Activated naive CD8-positive, alpha-beta T cell (primary cell): ENCODE results near the gene ROCK2.
"Not testable (repeated sequence)": the region's sequence is repeated elsewhere in the genome, so short reads cannot be mapped to it uniquely, and the experiment has no call there.

ENCODE experiments used
- H3K27ac Mint-ChIP-seq: one replicate; pipeline ENCODE4 v1.8.0; 2021; ENCODE audit warnings: mixed read lengths
- H3K27me3 Mint-ChIP-seq: one replicate; pipeline ENCODE4 v1.8.0; 2021; ENCODE audit warnings: mixed read lengths
- H3K36me3 Mint-ChIP-seq: one replicate; pipeline ENCODE4 v1.8.0; 2021; ENCODE audit warnings: mixed read lengths
- H3K4me1 Mint-ChIP-seq: one replicate; pipeline ENCODE4 v1.8.0; 2021; ENCODE audit warnings: low read depth, mixed read lengths
- H3K4me3 Mint-ChIP-seq: one replicate; pipeline ENCODE4 v1.8.0; 2021; ENCODE audit warnings: mild to moderate bottlenecking, mixed read lengths
- H3K9me3 Mint-ChIP-seq: one replicate; pipeline ENCODE4 v1.8.0; 2021; ENCODE audit warnings: low read depth, mixed read lengths

ROCK2 gene

GRCh38 chr2:11239147-11239546 lies 105.3 kb downstream of the ROCK2 start:
- H3K27me3 Mint-ChIP-seq = no peaks in the 10 kb centered on the region
- peaks cover 16% of the 10 kb centered on the region for H3K36me3 Mint-ChIP-seq
- no peak overlapping the region for H3K27ac Mint-ChIP-seq
- peaks cover 2% of the 10 kb centered on the region for H3K4me1 Mint-ChIP-seq
- H3K9me3 Mint-ChIP-seq = no peaks in the 10 kb centered on the region
- no peak overlapping the region for H3K4me3 Mint-ChIP-seq

GRCh38 chr2:11237122-11237521 lies 107.3 kb downstream of the ROCK2 start:
- no peaks in the 10 kb centered on the region for H3K9me3 Mint-ChIP-seq
- H3K4me3 Mint-ChIP-seq = no peak overlapping the region
- peaks cover 2% of the 10 kb centered on the region for H3K4me1 Mint-ChIP-seq
- peaks cover 10% of the 10 kb centered on the region for H3K36me3 Mint-ChIP-seq
- H3K27ac Mint-ChIP-seq = no peak overlapping the region
- no peaks in the 10 kb centered on the region for H3K27me3 Mint-ChIP-seq

- no peak overlapping the region for H3K4me3 Mint-ChIP-seq
- H3K27ac Mint-ChIP-seq = no peak overlapping the region
- peaks cover 2% of the 10 kb centered on the region for H3K4me1 Mint-ChIP-seq
- peaks cover 7% of the 10 kb centered on the region for H3K36me3 Mint-ChIP-seq
- no peaks in the 10 kb centered on the region for H3K9me3 Mint-ChIP-seq
- no peaks in the 10 kb centered on the region for H3K27me3 Mint-ChIP-seq
Measured at GRCh38 chr2:11236335-11236734, 108.1 kb downstream of the ROCK2 start.

GRCh38 chr2:11235583-11235982 lies 108.9 kb downstream of the ROCK2 start:
- Mint-ChIP-seq H3K36me3 (peaks cover 6% of the 10 kb centered on the region), H3K9me3 (no peaks in the 10 kb centered on the region), H3K4me3 (no peak overlapping the region), H3K27me3 (no peaks in the 10 kb centered on the region), H3K4me1 (peaks cover 2% of the 10 kb centered on the region), H3K27ac (no peak overlapping the region)

- H3K4me3 Mint-ChIP-seq = no peak overlapping the region
- H3K27ac Mint-ChIP-seq = no peak overlapping the region
- no peaks in the 10 kb centered on the region for H3K4me1 Mint-ChIP-seq
- peaks cover 4% of the 10 kb centered on the region for H3K36me3 Mint-ChIP-seq
- no peaks in the 10 kb centered on the region for H3K27me3 Mint-ChIP-seq
- no peaks in the 10 kb centered on the region for H3K9me3 Mint-ChIP-seq
Measured at GRCh38 chr2:11234309-11234708, 110.1 kb downstream of the ROCK2 start.

- not testable (repeated sequence) for H3K4me1 Mint-ChIP-seq, H3K4me3 Mint-ChIP-seq, H3K9me3 Mint-ChIP-seq, H3K27ac Mint-ChIP-seq, H3K27me3 Mint-ChIP-seq, H3K36me3 Mint-ChIP-seq
Measured at GRCh38 chr2:11231193-11231592, 113.2 kb downstream of the ROCK2 start.

- no peaks in the 10 kb centered on the region for H3K27me3 Mint-ChIP-seq
- H3K36me3 Mint-ChIP-seq = peaks cover 7% of the 10 kb centered on the region
- H3K9me3 Mint-ChIP-seq = no peaks in the 10 kb centered on the region
- no peak overlapping the region for H3K27ac Mint-ChIP-seq
- H3K4me1 Mint-ChIP-seq = no peaks in the 10 kb centered on the region
- H3K4me3 Mint-ChIP-seq = no peak overlapping the region
Measured at GRCh38 chr2:11228692-11229091, 115.7 kb downstream of the ROCK2 start.

- no peak overlapping the region for H3K4me3 Mint-ChIP-seq
- H3K36me3 Mint-ChIP-seq = peaks cover 7% of the 10 kb centered on the region
- no peak overlapping the region for H3K27ac Mint-ChIP-seq
- H3K27me3 Mint-ChIP-seq = no peaks in the 10 kb centered on the region
- H3K4me1 Mint-ChIP-seq = no peaks in the 10 kb centered on the region
- H3K9me3 Mint-ChIP-seq = no peaks in the 10 kb centered on the region
Measured at GRCh38 chr2:11227595-11227994, 116.8 kb downstream of the ROCK2 start.

- Mint-ChIP-seq H3K9me3 (no peaks in the 10 kb centered on the region), H3K27ac (no peak overlapping the region), H3K36me3 (peaks cover 13% of the 10 kb centered on the region), H3K4me3 (no peak overlapping the region), H3K27me3 (no peaks in the 10 kb centered on the region), H3K4me1 (no peaks in the 10 kb centered on the region)
Measured at GRCh38 chr2:11224887-11225286, 119.5 kb downstream of the ROCK2 start.

GRCh38 chr2:11222845-11223244 lies 121.6 kb downstream of the ROCK2 start:
- H3K4me1 Mint-ChIP-seq = no peaks in the 10 kb centered on the region
- H3K4me3 Mint-ChIP-seq = no peak overlapping the region
- H3K9me3 Mint-ChIP-seq = no peaks in the 10 kb centered on the region
- no peaks in the 10 kb centered on the region for H3K27me3 Mint-ChIP-seq
- H3K36me3 Mint-ChIP-seq = peaks cover 18% of the 10 kb centered on the region
- no peak overlapping the region for H3K27ac Mint-ChIP-seq

- H3K4me1 Mint-ChIP-seq = no peaks in the 10 kb centered on the region
- H3K36me3 Mint-ChIP-seq = peaks cover 10% of the 10 kb centered on the region
- no peaks in the 10 kb centered on the region for H3K27me3 Mint-ChIP-seq
Measured at GRCh38 chr2:11220445-11220844, 124.0 kb downstream of the ROCK2 start.

GRCh38 chr2:11215407-11215806 lies 129.0 kb downstream of the ROCK2 start:
- no peaks in the 10 kb centered on the region for H3K27me3 Mint-ChIP-seq
- no peaks in the 10 kb centered on the region for H3K4me1 Mint-ChIP-seq
- H3K27ac Mint-ChIP-seq = no peak overlapping the region
- no peaks in the 10 kb centered on the region for H3K9me3 Mint-ChIP-seq
- H3K36me3 Mint-ChIP-seq = peaks cover 18% of the 10 kb centered on the region
- H3K4me3 Mint-ChIP-seq = no peak overlapping the region

More at GRCh38 chr2:11220445-11220844, 124.0 kb downstream of the ROCK2 start:
- H3K9me3 Mint-ChIP-seq = no peaks in the 10 kb centered on the region
- no peak overlapping the region for H3K4me3 Mint-ChIP-seq
- H3K27ac Mint-ChIP-seq = no peak overlapping the region

- no peaks in the 10 kb centered on the region for H3K27me3 Mint-ChIP-seq
- peaks cover 17% of the 10 kb centered on the region for H3K36me3 Mint-ChIP-seq
- no peak overlapping the region for H3K27ac Mint-ChIP-seq
- no peaks in the 10 kb centered on the region for H3K4me1 Mint-ChIP-seq
- no peak overlapping the region for H3K4me3 Mint-ChIP-seq
- no peaks in the 10 kb centered on the region for H3K9me3 Mint-ChIP-seq
Measured at GRCh38 chr2:11214770-11215169, 129.7 kb downstream of the ROCK2 start.

- no peak overlapping the region for H3K4me3 Mint-ChIP-seq
- no peaks in the 10 kb centered on the region for H3K4me1 Mint-ChIP-seq
- H3K27ac Mint-ChIP-seq = no peak overlapping the region
- no peaks in the 10 kb centered on the region for H3K27me3 Mint-ChIP-seq
- H3K9me3 Mint-ChIP-seq = no peaks in the 10 kb centered on the region
- H3K36me3 Mint-ChIP-seq = peaks cover 13% of the 10 kb centered on the region
Measured at GRCh38 chr2:11213975-11214374, 130.5 kb downstream of the ROCK2 start.

GRCh38 chr2:11213090-11213638 lies 131.3 kb downstream of the ROCK2 start:
- Mint-ChIP-seq H3K36me3 (peaks cover 13% of the 10 kb centered on the region), H3K4me1 (no peaks in the 10 kb centered on the region), H3K27ac (no peak overlapping the region), H3K9me3 (no peaks in the 10 kb centered on the region), H3K27me3 (no peaks in the 10 kb centered on the region), H3K4me3 (no peak overlapping the region)

GRCh38 chr2:11212645-11213044 lies 131.8 kb downstream of the ROCK2 start:
- Mint-ChIP-seq H3K4me1 (no peaks in the 10 kb centered on the region), H3K4me3 (no peak overlapping the region), H3K9me3 (no peaks in the 10 kb centered on the region), H3K27ac (no peak overlapping the region), H3K36me3 (peaks cover 13% of the 10 kb centered on the region), H3K27me3 (no peaks in the 10 kb centered on the region)
